ENCODE measurements around the gene ELF5.

The ELF5 gene

GRCh38 chr11:34513682-34514449 lies at the start of gene ELF5:
Gene ELF5 (minus strand): TSS chr11:34513794. CDS start chr11:34505749, 8,045 bp downstream.
- no peak for DNase-seq (ENCODE audit: low read depth, low spot score)

DNA sequence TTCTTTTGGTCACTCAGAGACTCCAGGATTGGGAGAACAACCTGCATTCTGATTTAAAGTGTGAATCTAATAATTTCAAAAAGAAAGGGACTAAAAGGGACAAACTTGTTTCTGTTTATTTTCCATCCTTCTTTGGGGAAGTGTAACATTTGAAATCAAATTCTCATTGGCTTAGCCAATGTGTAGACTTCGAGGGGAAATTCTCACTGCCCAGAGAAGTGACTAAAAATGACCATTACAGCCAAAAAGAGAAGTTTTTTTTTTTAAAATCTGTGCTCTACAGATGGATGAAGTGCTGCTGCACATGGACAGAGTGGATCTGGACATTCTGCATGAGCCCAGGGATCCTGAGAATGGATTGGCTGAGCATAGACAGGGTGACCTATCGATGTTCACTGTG lies 49.4 kb upstream of the ELF5 start:
- no peak overlapping the region for H3K4me3 ChIP-seq (ENCODE audit: low read depth, low read length)
- no peak for TF ChIP-seq CTCF (IDR thresholded peaks at IDR 0.05; ENCODE audit: low read depth, low read length)
- in situ Hi-C loops (cut with HindIII; ENCODE audit: low sequenced_read_pairs), result no loop called here
- no peak for DNase-seq (ENCODE audit: low read depth, low spot score)

More at GRCh38 chr11:34513682-34514449, at the start of gene ELF5:
- in situ Hi-C loops (cut with HindIII; ENCODE audit: low sequenced_read_pairs), result no loop called here
- no peak for TF ChIP-seq CTCF (IDR thresholded peaks at IDR 0.05; ENCODE audit: low read depth, low read length)
- H3K4me3 ChIP-seq (ENCODE audit: low read depth, low read length), result no peak within 1 kb of the TSS

- H3K4me3 ChIP-seq (ENCODE audit: low read depth, low read length), result no peak overlapping the region
- DNase-seq (ENCODE audit: low read depth, low spot score), result no peak
- TF ChIP-seq CTCF (IDR thresholded peaks at IDR 0.05; ENCODE audit: low read depth, low read length), result no peak
- in situ Hi-C loops (cut with HindIII; ENCODE audit: low sequenced_read_pairs), result no loop called here
Observed at GRCh38 chr11:34560511-34560910, 46.9 kb upstream of the ELF5 start.

DNA sequence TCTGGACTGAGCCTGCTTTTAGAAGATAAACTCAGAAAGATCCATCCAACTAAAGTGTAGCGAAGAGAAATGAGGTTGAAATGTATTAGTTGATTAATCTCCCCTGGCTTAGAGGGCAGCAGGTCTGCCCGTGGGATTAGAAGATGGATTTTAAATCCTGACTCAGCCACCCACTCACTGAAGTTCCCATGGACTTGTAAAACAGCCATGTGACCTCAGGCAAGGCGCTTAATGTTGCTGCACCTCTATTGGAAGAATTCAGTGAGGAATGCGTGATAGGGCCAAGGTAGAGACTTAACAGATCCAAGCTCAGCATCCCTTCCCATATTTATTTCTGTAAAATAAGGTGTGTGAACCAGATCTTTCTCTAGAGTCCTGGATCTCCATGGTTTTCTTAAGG lies 45.1 kb upstream of the ELF5 start:
- in situ Hi-C loops (cut with HindIII; ENCODE audit: low sequenced_read_pairs), result no loop called here
- DNase-seq (ENCODE audit: low read depth, low spot score), result no peak

DNA sequence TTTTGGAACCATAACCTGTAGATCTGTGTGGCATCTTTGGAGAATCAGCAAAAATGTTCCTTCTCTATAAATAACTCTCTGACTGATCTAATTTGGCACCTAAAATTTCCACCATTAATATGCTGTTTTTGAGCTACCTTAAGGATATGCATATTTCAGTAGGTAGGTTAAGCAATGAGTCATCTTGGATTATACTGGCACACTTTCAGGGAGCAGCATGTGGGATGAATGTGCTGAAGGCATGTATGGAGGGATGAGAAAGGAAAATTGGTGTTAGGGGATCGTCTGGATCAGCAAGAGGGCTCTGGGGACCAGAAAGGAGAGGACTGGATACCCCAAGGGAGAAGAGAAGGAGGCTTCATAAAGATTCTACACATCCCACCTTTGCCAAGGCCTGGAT lies 44.6 kb upstream of the ELF5 start:
- no peak for TF ChIP-seq CTCF (IDR thresholded peaks at IDR 0.05; ENCODE audit: low read depth, low read length)
- peak; percentile 17 for DNase-seq (ENCODE audit: low read depth, low spot score)
- in situ Hi-C loops (cut with HindIII; ENCODE audit: low sequenced_read_pairs), result no loop called here
- H3K4me3 ChIP-seq (ENCODE audit: low read depth, low read length), result no peak overlapping the region

More for the DNA sequence above, 45.1 kb upstream of the ELF5 start:
- H3K4me3 ChIP-seq (ENCODE audit: low read depth, low read length), result no peak overlapping the region
- TF ChIP-seq CTCF (IDR thresholded peaks at IDR 0.05; ENCODE audit: low read depth, low read length), result no peak

DNA sequence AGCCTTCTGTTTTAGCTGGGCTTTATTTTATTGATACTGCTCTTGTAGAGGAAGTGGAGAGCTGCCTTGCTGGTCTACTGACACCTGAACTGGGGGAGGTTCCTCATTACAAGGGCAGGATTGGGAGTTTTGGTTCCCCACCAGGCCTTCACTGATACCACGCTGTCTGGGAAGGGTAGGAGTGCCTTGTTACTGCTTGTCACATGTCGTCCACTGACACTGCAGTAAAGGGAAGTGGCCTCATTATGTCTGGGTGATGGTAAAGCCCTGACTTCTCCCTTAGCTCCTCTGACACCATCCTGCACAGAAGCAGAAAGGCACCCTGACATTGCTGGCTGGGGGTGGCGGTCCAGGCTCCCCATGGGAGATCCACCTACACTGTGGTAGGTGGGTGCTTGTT lies 38.7 kb upstream of the ELF5 start:
- H3K4me3 ChIP-seq (ENCODE audit: low read depth, low read length), result no peak overlapping the region
- in situ Hi-C loops (cut with HindIII; ENCODE audit: low sequenced_read_pairs), result no loop called here
- TF ChIP-seq CTCF (IDR thresholded peaks at IDR 0.05; ENCODE audit: low read depth, low read length), result no peak
- DNase-seq (ENCODE audit: low read depth, low spot score), result no peak
